GM12874 (cell line): ENCODE results near the gene TMBIM1.

Experiments
- TF ChIP-seq, protein P1 (sequence below): IDR thresholded peaks from 2 replicates; pipeline ENCODE4 v1.5.1; 2011; ENCODE audit warnings: low read depth, mild to moderate bottlenecking, control low read depth, low read length, moderate library complexity; ENCODE audit not compliant: insufficient read depth

TMBIM1 gene

GRCh38 chr2:218276986-218277755 lies 15.1 kb downstream of the TMBIM1 start:
- TF ChIP-seq, protein P1, sequence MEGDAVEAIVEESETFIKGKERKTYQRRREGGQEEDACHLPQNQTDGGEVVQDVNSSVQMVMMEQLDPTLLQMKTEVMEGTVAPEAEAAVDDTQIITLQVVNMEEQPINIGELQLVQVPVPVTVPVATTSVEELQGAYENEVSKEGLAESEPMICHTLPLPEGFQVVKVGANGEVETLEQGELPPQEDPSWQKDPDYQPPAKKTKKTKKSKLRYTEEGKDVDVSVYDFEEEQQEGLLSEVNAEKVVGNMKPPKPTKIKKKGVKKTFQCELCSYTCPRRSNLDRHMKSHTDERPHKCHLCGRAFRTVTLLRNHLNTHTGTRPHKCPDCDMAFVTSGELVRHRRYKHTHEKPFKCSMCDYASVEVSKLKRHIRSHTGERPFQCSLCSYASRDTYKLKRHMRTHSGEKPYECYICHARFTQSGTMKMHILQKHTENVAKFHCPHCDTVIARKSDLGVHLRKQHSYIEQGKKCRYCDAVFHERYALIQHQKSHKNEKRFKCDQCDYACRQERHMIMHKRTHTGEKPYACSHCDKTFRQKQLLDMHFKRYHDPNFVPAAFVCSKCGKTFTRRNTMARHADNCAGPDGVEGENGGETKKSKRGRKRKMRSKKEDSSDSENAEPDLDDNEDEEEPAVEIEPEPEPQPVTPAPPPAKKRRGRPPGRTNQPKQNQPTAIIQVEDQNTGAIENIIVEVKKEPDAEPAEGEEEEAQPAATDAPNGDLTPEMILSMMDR = no peak

DNA sequence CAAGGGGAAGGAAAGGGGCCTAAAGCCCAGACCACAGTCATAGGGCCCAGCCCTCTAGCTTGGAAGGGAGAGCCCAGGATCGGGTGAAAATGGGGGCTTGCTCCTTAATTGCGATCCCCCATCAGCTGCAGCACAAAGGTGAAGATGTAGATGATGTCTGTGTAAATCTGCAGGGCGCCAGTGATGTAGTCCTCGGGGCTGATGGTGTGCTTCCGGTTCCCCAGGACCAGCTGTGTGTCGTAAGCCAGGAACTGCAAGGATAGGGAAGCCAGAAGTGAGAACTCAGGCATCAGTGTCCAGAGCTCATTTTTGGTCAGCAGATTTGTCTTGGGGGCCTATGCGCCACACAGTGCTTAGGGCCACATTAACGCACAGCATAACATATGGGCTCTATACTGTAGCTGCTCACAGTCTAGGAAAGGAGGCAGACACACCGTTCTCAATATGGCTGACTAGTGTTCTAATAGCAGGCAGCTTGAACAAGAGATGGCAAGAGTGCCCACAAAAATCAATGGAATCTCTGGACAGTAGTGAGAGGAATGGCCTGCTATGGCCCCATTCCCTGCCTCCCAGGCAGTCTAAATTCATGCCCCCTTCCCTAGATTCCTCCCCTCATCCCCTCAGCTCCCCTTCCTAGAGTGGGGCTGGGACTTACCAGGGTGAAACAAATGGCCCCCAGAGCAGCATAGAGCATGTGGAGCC lies 16.8 kb downstream of the TMBIM1 start:
- TF ChIP-seq, protein P1 = no peak

- TF ChIP-seq, protein P1 = no peak
Observed at GRCh38 chr2:218274586-218274985, 17.7 kb downstream of the TMBIM1 start.

DNA sequence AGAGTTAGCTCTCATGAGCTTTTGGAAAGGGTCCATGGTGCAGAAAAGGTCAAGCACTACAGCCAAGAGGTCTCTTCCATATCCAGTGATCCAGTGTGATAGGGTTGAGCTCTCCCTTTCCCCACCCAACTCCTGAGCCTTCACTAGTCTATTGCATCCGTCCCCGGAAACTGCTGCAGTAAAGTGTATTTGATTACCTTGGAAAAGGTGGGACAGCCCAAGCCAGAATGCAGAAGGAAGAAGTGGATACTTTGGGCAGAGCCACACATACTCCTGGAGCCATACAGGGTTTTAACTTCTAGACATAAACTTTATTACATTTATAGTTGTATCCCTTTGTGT lies 18.4 kb downstream of the TMBIM1 start:
- TF ChIP-seq, protein P1 = no peak

DNA sequence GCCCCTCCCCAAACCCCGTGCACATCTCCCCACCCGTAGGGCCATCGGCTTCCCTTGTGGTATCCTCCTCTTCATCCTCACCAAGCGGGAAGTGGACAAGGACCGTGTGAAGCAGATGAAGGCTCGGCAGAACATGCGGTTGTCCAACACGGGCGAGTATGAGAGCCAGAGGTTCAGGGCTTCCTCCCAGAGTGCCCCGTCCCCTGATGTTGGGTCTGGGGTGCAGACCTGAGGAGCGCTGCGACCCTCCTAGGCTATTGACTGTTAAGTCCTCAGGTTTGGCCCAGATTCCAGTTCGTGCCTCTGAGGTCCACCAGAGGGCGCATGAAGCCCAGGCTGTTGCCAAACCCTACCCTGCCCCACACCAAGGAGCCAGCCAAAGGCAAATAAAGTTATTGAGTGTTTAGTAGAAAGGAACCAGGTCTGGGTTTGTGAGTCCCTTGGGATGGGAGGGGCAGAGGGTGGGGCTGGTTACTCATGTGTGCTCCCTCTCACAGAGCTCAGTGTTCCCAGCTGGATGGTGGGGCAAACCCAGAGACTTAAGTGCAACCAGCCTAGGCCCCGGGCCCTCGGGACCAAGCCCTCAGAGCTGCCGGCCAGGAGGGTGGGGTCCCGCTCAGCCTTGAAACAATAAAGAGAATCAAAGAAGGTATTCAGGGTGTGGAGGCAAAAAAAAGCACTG lies 19.6 kb downstream of the TMBIM1 start:
- TF ChIP-seq, protein P1 = peak; percentile 90

DNA sequence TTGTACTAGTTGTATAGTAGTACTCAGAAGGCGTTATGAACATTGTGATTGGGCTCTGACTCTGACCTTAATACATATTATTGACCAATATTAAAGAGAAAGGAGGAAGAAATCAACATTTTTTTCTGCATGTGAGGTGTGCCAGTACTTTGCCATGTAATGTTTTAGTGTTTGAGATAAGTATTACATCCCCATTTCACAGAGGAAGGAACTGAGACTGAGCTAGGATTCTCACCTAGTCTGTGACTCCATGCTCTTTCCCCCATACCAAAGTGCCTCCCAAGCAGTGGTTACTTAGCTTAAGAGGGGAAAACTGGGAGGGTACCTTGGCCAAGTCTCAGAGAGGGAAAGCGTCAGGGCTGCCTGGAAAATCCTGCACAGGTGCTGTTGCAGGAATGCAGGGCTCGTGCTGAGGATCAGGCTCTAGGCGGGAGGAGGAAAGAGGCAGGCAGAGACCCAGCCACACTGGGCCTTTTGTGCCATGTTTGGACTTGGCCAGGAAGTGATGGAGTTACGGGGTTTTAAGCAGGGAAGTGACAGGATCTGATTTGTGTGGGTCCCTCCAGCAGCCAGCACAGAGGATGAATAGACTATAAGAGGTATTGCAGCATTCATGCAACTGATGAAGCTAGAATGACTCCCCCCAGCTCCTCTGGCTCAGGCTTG lies 20.3 kb downstream of the TMBIM1 start:
- TF ChIP-seq, protein P1 = no peak

GRCh38 chr2:218271487-218271797 lies 20.9 kb downstream of the TMBIM1 start:
- TF ChIP-seq, protein P1 = no peak
